ENCODE data around the gene PTPRF.
"Not testable (repeated sequence)": the region's sequence is repeated elsewhere in the genome, so short reads cannot be mapped to it uniquely, and the experiment has no call there.

PTPRF gene

DNA sequence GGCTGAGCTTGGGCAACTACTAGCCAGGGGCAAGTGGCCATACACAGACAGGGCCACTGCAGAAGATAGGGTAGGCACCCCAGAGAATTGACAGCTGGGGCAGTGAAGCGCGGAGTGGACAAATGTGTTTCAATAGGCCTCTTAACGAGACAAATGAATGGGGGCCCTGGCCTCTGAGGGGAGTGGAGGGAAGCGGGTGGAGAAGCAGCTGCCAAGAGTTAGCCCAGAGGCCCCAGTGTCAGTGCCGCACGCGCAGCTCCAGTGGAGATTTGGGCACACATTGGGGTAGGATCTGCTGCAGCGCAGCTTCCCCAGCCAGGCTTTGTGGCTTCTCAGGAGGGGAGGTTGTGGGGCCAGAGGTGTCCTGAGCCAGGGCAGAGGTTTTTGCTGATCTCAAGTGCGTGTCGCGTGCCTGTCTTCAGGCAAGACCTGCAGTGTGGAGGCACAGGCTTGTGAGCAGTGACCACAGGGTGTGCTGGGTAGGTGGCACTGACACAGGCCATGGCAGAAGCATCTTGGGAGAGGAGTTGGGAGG is 16.9 kb downstream of the PTPRF start:
- no peak for TF ChIP-seq GATA1 (IDR thresholded peaks at IDR 0.05; ENCODE audit: low read depth, low read length)
- no peak for TF ChIP-seq POLR2A (IDR thresholded peaks at IDR 0.05; ENCODE audit: low read length)
- DNase-seq = no peak

DNA sequence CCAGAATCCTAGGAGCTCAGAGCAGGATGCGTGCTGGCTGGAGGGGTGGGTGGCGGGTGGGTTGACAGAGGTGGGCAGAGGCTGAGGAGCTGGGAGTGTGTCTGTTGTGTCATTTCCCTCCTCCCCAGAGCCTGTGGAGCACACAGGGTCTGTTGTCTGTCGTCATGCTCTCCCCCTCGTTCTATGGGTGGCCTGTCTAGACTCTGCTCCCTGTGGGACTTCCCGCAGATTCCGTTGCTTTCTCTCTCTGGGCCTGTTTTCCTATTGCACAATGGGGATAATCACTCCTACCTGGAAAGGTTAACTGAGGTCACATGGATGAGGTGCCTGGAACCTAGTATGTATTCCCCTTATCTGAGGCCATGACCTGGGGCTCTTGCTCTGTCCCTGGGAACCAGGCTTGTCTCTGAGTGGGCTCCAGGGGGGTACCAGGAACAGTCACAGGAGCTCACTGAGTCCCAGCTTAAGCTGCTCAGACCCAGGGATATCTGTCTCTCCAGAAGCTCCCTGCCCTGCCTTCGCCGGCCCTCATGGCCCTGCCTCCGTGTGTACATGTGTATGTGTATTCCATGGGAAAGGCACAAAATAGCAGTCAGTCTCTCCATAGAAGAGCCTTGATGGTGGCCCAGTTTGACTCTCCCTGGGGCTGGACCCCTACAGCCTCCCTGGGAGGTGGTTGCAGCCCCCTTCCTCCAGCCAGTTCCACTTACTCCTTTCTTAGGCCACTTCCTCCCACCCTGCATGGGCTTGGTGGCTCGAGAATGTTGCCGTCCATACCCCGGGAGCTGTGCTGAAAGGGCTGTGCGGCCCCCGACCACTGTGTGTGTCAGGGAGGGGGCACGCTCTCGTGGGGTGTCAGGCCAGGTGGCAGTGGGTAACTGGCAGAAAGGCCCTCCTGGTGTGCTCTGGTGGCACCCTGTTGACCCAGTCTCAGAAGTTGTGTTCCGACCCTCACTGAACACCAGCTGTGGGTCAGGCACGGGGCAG is 17.9 kb downstream of the PTPRF start:
- no peak for TF ChIP-seq GATA1 (IDR thresholded peaks at IDR 0.05; ENCODE audit: low read depth, low read length)
- TF ChIP-seq POLR2A (IDR thresholded peaks at IDR 0.05; ENCODE audit: low read length) = no peak
- DNase-seq = no peak

DNA sequence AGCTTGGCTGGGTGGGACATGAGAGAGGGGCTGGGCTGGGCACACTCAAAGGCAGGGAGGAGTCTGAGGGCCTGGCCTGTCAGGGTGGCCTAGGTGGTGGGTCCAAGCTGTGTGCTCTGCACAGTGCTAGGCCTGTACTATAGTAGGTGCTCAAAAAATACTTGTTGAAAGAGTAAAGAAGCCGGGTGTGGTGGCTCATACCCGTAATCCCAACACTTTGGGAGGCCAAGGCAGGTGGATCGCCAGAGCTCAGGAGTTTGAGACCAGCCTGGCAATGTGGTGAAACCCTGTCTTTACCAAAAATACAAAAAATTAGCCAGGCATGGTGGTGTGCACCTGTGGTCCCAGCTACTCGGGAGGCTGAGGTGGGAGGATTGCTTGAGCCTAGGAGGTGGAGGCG is 18.7 kb downstream of the PTPRF start:
- not testable (repeated sequence) for DNase-seq

DNA sequence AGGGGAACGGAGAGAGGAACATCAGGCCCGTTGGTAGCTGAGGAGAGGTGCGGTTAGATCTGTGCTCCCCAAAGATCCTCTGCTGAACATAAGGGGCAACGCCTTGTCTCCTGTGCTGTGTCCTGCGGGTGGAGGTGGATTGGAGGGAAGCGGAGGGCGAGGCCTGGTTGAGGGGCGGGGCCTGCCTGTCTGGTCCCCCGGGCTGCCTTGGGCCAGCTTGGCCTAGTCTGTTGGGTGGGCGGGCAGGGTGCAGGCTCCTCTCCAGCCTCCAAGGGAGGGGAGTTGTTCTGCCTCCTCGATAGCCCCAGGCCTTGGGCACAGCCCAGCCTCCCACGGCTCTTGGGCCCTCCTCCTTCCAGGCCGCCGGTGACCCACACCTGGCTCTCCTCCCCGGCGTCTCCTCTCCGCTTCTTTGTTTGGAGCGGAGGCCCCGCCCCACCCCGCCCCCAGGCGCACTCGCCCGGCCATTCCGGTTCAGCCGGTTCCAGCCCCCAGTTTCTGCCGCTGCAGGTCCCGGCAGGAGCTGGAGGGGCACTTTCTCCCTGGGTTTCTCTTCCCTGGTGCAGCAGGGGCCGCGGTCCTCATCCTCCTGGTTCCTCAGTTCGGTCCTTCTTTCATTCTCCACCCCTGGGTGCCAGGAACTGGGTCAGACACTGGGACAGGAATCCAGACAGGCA is 19.4 kb downstream of the PTPRF start:
- no peak for DNase-seq
- TF ChIP-seq POLR2A (IDR thresholded peaks at IDR 0.05; ENCODE audit: low read length) (no peak), GATA1 (IDR thresholded peaks at IDR 0.05; ENCODE audit: low read depth, low read length) (no peak)

DNA sequence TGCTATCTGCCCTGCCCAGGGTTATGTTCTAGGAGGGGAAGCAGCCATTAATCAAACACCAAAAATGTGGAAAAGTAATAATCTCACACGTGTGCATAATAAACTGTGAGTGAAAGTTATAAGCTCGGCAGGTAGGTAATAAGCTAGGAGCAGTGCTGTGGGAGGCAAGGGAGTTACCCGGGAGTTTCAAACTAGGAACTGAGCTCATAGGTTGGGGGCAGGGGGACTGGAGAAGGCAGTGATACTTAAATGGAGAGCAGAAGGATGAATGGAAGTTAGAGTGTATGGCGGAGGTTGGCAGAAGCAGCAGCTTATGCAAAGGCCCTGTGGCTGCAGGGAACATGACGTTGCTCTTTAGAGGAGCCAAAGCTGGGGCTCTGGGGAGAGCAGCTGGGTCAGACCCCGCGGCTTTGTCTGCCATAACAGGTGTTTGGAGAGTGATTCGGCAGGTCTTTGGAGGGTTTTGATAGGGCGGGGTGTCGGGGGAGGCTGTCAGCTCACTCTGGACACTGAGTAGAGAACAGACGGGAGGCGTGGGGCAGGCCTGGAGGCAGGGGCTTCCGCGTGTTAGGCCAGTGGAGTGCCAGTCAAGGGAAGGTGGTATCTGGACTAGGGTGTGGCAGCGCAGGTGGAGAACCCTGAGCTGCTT is 20.0 kb downstream of the PTPRF start:
- TF ChIP-seq POLR2A (IDR thresholded peaks at IDR 0.05; ENCODE audit: low read length) (no peak), GATA1 (IDR thresholded peaks at IDR 0.05; ENCODE audit: low read depth, low read length) (no peak)
- no peak for DNase-seq

DNA sequence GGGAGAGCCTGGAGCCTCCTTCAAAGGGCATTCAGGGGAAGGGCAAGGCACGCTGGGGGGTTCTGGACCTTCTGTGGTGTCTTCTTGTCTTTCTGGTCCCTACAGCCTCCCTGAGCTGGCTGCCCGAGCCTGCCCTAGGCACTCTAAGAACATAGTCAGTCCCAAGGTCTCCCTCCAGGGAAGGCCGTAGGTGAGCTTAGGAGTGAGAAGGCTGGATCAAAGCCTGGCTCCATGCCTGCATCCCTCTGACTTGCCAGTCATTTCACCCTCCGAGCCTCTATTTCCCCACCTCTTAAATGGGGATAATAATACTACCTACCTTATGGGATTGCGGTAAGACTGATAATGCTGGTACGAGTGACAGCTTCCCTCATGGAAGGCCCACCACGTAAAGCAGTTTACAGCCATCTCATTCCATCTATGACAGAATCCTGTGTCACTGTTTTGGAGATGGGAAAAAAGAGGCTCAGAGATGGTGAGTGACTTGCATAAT is 20.8 kb downstream of the PTPRF start:
- TF ChIP-seq GATA1 (IDR thresholded peaks at IDR 0.05; ENCODE audit: low read depth, low read length) (no peak), POLR2A (IDR thresholded peaks at IDR 0.05; ENCODE audit: low read length) (no peak)

GRCh38 chr1:43552059-43552742 is 21.5 kb downstream of the PTPRF start:
- TF ChIP-seq POLR2A (IDR thresholded peaks at IDR 0.05; ENCODE audit: low read length) (no peak), GATA1 (IDR thresholded peaks at IDR 0.05; ENCODE audit: low read depth, low read length) (no peak)

More for the DNA sequence above, 20.8 kb downstream of the PTPRF start:
- DNase-seq = no peak

DNA sequence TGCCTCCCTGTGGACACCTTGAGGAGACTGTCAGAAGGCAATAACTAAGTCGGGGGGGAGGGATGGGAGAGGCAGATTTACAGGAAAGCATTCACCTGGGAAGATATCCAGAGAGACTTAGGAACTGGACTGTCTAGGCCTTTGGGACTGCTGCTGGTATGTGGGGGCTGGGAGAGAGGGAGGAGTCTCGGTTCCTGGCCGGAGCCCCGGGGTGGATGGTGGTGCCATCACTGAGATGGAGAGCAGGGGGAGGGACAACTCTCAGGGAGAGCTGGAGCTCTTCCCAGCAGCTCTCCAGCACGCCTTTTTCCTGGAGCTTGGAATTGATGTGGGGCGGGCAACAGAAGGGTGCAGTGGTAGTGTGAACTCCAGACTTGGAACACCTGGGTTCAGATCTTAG is 22.1 kb downstream of the PTPRF start:
- DNase-seq = no peak
- no peak for TF ChIP-seq GATA1 (IDR thresholded peaks at IDR 0.05; ENCODE audit: low read depth, low read length)
- no peak for TF ChIP-seq POLR2A (IDR thresholded peaks at IDR 0.05; ENCODE audit: low read length)

More at GRCh38 chr1:43552059-43552742, 21.5 kb downstream of the PTPRF start:
- no peak for DNase-seq

GRCh38 chr1:43554444-43554992 is 23.8 kb downstream of the PTPRF start:
- TF ChIP-seq POLR2A (IDR thresholded peaks at IDR 0.05; ENCODE audit: low read length) (no peak), GATA1 (IDR thresholded peaks at IDR 0.05; ENCODE audit: low read depth, low read length) (no peak)
- peak; percentile 40 to 65 for DNase-seq

- TF ChIP-seq POLR2A (IDR thresholded peaks at IDR 0.05; ENCODE audit: low read length) = no peak
- TF ChIP-seq GATA1 (IDR thresholded peaks at IDR 0.05; ENCODE audit: low read depth, low read length) = no peak
These were observed 26.1 kb downstream of the PTPRF start for GRCh38 chr1:43556782-43557181.

GRCh38 chr1:43557744-43558245 is 27.1 kb downstream of the PTPRF start:
- no peak for TF ChIP-seq POLR2A (IDR thresholded peaks at IDR 0.05; ENCODE audit: low read length)
- TF ChIP-seq GATA1 (IDR thresholded peaks at IDR 0.05; ENCODE audit: low read depth, low read length) = no peak
- DNase-seq = no peak

More at GRCh38 chr1:43556782-43557181, 26.1 kb downstream of the PTPRF start:
- DNase-seq = no peak

DNA sequence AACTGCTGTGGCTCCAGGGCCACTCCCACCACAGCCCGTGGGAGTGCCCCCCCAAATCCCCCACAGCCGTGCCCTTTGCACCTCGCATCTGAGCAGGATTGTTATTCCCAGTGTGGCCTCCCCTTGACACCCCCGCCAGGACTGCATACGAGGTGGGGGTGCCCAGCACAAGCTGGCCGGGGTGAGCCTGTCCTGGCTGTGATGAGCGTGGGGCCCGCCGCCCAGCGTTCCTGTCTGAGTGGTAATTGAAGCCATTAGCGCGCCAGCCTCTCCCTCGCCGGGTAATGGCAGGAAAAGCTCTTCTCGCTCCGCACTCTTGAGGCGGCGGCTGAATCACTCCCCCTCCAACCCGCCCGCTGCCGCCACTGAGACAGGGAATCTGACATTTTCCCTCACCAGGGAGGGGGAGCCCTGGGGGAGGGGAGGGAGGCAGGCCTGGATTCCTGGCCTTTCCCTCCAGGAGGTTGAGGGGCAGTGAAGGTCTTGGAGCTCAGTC is 27.7 kb downstream of the PTPRF start:
- DNase-seq = no peak
- TF ChIP-seq GATA1 (IDR thresholded peaks at IDR 0.05; ENCODE audit: low read depth, low read length) = no peak
- TF ChIP-seq POLR2A (IDR thresholded peaks at IDR 0.05; ENCODE audit: low read length) = no peak

DNA sequence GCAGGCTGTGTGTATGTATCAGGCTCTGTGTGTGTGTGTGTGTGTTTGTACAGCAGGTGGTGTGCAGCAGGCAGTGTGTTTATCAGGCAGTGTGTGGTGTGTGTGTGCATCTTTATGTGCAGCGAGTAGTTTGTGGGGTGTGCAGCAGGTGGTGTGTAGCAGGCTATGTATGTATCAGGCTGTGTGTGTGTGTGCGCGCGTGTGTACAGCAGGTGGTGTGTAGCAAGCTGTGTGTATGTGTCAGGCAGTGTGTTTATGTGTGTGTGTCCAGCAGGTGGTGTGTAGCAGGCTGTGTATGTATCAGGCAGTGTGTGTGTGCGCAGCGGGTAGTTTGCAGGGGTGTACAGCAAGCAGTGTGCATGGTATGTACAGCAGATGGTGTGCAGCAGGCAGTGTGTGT is 29.0 kb downstream of the PTPRF start:
- TF ChIP-seq GATA1 (IDR thresholded peaks at IDR 0.05; ENCODE audit: low read depth, low read length) (no peak), POLR2A (IDR thresholded peaks at IDR 0.05; ENCODE audit: low read length) (no peak)
- no peak for DNase-seq
